GM18507 (cell line): ENCODE measurements around the gene SNED1.

Source experiments
- DNase-seq: peaks from one replicate; pipeline ENCODE4 v3.0.0; 2011; ENCODE audit warnings: low read depth; ENCODE audit not compliant: insufficient read length; ENCODE audit errors: extremely low spot score
- FAIRE-seq: peaks from 2 replicates; lab custom pipeline; 2011; peaks lifted over from hg19 to GRCh38; lab: Jason Lieb, UNC

SNED1 gene

DNA sequence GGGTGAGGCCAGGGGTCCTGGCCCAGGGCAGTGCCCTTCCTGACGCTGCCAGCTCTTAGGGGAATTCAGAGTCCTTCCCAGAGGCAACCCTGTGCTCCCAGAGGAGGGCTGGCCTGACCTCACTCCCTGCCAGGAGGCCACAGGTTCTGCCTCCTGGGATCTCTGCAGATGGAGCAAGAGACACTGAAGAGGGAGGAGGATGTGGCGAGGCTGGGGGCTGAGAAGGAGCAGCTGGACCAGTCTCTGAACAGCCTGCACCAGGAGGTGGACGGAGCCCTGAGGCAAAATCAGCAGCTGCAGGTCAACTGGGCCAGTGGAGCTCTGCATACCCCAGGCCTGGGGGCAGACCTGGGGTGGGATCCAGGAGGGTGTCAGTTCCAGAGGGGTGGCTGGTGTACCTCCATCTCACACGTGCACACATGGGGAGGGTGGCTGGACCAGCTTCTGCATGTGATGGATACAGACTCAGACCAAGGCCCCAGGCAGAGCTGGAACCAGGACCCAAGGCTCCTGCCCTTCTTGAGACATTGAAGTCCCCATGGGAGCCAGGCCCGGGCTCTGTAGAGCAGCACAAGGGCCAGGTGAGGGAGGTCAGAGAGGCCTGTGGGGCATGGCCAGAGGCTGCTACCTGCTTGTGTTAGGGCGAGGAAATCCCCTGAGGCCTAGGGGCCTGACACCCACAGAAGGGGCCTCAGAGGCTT, 9.7 kb upstream of the SNED1 start:
- FAIRE-seq (no peak), DNase-seq (no peak)

DNA sequence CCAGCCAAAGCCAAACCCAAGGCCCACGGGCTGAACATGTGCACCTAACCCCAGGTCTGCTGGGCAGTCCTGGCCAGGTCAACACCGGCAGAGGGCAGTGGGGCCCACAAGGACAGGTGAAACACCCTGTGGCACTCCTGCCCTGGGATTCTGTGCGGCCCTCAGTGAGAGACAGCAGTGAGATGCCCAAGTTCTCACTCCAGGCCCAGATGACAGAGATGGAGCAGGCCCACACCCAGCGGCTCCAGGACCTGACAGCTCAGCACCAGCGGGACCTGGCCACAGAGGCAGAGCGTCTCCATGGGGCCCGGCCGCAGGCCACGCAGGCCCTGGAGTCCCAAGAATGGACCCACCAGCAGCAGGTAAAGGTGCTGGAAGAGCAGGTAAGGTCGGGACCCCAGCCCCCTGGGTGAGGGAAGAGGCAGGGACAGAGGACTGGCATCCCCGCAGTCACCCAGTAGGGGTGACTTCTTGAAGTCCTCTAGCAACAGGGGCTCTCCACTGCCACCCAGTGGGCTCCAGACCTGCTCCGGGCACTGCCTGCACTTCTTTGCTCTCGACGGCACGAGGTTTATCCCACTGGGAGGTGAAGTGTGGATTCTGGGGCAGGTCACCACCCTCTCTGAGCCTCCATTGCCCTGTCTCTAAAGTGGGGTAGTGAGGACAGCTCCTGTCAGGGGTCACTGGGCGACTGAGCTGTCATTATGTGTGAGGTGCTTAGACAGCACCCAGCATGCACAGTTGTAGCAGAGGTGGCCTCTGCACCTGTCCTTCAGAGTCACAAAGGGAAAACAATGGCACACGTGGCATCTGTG, 8.8 kb upstream of the SNED1 start:
- DNase-seq (no peak), FAIRE-seq (no peak)

GRCh38 chr2:240990266-240990529, 8.2 kb upstream of the SNED1 start:
- FAIRE-seq (no peak), DNase-seq (no peak)

DNA sequence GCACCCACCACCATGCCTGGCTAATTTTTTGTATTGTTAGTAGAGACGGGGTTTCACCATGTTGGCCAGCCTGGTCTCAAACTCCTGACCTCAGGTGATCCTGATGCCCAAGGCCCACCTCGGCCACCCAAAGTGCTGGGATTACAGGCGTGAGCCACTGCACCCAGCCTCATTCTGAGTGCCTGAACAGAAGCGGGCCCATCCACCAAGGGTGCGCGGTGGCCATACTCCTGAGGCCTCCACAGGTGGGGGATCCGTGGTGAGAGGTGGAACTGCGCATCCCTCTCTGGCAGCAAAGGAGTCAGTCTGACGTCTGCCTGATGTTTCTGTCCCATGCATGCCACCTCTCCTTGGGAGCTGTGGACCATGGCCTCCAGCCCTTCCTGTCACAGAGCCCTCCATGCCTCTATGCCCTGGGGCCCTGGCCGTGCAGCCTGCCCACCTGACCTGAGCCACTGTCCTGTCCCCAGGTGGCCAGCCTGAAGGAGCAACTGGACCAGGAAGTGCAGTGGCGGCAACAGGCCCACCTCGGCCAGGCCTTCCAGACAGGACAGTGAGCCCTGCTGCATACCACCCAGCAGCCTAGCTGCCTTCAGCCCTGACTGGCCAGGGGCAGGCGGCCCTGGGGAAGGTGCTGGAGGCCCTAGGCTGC, 7.6 kb upstream of the SNED1 start:
- DNase-seq (no peak), FAIRE-seq (no peak)

- no peak for FAIRE-seq
- no peak for DNase-seq
Measured at GRCh38 chr2:240991378-240992263, 6.8 kb upstream of the SNED1 start.

GRCh38 chr2:240992572-240993291, 5.7 kb upstream of the SNED1 start:
- FAIRE-seq (no peak), DNase-seq (no peak)

DNA sequence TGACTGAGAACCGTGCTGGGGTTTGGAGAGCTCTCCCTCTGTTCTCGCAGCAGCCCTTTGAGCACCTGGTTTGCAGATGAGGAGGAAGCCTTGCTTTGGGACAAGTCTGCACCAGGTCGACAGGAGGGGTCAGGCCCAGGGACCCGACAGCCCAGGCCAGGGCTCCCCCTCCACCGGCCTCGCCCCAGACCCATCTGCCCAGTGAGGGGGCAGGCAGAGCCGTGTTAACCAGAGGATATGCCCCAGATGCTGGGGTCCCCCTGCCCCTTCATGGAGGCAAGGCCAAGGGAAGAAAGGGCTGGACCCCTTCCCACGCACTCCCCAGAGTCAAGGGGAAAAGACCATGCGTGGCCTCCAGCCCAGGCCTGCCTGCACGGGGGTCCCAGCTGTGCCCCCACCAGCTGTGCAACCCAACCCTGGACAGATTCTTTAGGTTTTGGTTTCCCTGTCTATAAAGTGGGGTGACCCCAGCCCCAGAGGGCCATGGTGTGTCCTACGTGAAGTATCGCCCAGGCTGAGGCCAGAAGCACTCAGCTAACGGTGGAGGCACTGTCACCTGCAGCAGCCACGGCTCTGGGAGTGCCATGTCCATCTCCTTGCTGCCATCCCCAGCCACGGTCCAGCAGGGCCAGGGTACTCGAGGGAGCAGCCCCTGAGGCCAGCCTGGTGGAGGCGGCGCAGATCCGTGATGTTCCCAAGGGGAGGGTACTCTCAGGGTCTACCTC, 4.8 kb upstream of the SNED1 start:
- FAIRE-seq (no peak), DNase-seq (no peak)

GRCh38 chr2:240994171-240994896, 4.1 kb upstream of the SNED1 start:
- no peak for FAIRE-seq
- DNase-seq: no peak

- no peak for FAIRE-seq
- no peak for DNase-seq
Measured at GRCh38 chr2:240995041-240996021, 3.1 kb upstream of the SNED1 start.

- no peak for FAIRE-seq
Measured at GRCh38 chr2:240996161-240996833, 2.1 kb upstream of the SNED1 start.

GRCh38 chr2:240996834-240997140, 1.6 kb upstream of the SNED1 start:
- DNase-seq (no peak), FAIRE-seq (no peak)

More at GRCh38 chr2:240996161-240996833, 2.1 kb upstream of the SNED1 start:
- no peak for DNase-seq

DNA sequence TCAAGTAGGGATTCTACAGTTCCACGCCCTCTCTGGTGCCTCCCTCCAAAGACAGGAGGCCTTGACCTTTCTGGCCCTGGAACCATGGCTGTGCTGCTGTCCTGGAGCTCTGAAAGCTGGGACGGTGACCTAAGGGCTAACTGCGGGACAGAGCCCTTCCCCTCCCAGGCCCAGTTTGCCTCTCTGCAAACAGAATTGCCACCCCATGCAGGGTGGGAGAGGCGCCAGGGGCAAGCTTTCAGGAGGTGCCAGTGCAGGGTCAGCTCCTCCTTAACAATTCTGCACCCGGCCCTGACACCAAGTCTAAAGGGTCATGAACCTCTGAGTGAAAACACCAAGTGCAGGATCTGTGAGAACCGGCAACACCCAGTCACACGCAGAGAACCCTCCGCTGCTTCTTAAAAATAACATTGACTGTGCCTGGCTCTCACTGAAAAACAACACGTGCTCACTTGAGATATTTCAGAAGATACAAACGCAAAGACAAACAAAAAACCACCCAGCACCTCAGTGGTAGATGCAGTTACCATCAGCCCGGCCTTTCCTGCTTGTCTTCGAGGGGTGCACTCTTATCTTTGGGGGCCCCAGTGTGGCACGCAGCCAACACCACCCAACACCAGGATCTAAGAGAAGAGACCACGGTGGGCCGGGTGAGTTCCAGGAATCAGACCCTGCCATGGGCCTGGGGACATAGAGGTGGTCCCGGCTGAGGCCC, 1.1 kb upstream of the SNED1 start:
- DNase-seq: no peak
- FAIRE-seq: no peak

DNA sequence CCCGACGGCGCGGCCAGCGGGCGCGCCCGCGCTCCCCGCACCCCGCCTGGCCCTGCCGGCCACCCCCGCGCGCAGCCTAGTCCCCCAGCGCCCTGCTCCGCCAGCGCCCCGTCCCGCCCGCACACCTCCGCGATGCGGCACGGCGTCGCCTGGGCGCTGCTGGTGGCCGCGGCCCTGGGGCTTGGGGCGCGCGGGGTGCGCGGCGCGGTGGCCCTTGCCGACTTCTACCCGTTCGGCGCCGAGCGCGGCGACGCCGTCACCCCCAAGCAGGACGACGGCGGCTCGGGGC, 232 bp downstream of the SNED1 start:
- FAIRE-seq (no peak), DNase-seq (no peak)

DNA sequence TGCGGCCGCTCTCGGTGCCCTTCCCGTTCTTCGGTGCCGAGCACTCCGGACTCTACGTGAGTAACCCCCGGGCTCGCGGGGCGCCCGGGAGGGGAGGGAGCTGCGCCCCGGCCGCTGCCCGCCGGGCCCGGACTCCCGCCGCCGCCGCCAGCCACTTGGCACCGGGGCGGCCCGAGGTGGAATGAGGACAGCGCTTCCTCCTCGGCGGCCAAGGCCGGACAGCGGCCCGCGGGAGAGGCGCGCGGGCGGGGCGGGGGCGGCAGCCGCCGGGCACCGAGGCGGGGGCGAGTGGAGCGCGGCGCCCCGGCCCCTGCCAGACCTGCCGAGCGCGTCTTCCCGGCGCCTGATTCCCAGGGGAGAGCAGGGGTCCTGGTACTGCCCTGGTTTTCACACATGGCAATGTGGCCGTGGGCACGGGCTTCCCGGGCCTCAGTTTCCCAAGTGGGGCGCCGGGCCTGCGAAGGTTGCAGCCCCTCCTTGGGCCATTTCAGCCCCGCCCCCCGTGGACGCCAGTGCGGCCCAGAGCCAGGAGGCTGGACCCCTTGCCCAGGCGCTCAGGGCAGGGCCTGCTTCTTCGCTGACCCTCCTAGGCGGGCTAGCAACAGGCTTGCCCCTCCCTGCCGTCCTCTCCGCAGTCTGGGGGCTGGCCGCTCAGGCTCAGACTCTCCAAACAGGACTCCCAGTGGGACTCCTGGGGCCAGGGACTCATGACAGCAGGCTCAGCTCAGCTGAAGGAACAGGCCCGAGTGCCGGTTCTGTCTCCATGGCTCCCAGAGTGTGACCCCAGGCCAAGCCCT, 775 bp downstream of the SNED1 start:
- DNase-seq: no peak
- no peak for FAIRE-seq

- no peak for DNase-seq
- FAIRE-seq: no peak
Measured at GRCh38 chr2:240999873-241000541, 1.6 kb downstream of the SNED1 start.
